ENCODE measurements around the gene NHLH1.
"Not testable (repeated sequence)": the region's sequence is repeated elsewhere in the genome, so short reads cannot be mapped to it uniquely, and the experiment has no call there.

The NHLH1 gene

DNA sequence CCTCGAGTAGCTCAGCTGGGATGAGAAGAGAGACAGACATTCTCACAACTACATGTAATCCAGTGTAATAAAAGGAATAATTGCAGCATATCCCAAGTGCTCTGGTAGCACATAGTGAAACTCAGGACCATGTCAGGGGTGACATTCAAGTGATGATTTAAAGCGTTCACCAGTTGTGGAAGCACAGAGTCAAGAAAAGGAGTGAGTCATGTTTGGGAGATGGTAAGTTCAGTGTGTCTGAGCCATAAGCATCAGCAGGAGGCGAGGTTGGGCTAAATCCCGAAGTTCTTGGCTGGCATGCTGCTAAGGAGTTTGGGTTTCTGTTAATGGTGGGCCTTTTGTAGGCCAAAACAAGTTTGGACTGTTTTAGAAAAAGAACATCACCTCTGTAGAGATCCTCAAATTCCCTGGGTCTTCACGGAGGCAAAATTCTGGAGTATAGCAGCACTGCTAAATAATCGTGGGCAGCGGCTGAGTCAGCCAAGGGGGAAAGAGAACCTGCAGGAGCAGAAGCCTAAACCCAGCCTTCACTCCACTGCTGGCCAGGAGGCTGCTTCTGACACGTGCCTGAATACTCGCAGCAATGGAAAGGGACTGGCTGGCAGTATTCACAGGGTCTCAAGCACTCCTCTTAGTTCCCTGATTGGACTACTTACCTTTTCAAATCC is 7.2 kb upstream of the NHLH1 start:
- no peak for DNase-seq

DNA sequence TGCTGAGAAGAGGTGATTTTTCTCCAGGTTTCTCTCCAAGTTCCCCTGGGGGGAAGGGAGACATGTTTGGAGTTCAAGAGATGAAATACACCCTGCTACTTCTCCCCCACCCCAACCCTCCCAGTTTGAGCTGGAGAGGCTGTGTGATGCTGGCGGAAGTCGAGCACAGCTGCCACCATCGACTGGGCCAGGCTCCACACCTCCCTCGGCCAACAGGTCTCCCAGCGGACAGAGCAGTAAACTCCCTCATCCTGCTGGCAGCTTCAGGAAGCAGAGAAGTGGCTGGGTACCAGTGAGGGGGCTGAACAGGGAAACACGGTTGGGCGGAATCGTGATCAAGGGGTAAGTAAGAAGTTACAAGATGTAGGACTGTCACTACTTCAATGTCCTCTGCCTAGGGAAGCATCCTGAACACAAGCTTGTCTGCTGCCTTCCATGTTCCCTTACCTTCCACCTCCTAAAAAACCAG is 6.6 kb upstream of the NHLH1 start:
- no peak for DNase-seq

DNA sequence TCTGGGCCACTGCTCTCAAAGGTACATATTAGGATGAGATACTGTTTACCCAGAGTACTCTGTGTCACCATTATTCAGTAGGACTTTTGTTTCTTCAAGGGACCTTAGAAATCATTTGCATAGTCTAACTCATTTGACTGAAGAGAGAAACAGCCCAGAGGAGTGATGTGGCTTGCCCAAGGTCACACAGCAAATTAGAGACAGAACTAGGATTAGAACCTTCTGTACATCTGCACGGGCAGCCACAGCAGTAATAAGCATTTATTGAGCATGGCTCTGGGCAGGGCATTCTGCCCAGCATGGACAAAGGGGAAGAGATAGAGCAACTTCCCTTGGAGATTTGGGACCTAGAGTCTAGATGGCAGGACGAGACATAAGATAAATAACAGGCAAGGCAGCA is 5.7 kb upstream of the NHLH1 start:
- no peak for DNase-seq

DNA sequence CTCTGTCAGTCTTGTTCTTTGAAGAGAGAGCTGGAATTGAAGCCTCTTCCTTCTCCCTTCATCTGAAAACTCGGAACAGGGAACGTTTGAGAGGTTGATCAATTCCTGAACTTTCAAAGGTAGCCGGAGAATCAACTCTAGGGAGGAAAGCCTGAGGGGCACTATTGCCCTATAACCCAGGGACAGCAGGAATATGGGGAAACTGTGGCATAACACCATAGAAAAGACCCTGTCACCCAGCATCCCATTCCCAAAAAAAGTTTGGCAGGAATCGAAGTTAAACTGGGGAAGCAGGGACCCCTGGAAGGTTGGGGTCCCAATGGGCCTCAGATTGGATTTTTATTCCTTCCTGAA is 5.1 kb upstream of the NHLH1 start:
- DNase-seq, result no peak

DNA sequence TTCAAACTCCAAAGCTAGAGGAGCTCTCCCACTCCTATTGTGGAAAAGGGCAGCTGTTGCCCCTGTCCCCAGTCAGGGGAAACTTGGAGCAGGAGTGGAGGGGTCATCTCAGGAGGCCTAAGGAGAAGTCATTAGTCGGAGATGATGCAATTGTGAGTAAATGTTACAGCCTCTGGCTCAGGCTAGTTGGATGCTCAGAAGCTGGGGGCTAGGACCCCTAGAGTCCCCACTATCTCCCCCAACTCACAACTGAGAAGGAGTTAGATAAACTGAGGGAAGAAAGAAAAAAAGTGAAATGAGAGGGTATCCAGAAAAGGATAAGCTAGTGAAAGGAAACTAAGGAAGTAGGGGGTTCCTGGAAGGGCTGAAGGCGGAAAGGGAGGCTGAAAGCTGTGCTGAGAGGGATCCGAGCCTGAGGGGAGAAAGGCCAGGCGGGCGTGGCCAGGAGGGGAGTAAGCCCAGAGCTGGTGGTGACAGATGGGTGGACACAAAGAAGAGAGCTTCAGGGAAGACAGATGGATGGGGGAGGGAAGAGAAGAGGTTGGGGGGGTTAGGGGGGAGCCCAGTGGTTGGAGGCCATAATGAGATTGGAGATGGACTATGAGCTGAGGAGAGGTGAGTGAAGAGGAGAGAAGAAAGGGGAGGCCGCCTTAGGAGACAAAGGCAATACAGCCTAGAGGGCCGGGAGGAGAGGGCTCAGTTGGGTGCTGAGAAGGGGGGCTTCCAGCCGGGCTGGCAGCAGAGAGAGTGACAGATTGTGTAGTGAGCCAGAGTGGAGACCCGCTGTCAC is 4.5 kb upstream of the NHLH1 start:
- DNase-seq, result peak; percentile 65

DNA sequence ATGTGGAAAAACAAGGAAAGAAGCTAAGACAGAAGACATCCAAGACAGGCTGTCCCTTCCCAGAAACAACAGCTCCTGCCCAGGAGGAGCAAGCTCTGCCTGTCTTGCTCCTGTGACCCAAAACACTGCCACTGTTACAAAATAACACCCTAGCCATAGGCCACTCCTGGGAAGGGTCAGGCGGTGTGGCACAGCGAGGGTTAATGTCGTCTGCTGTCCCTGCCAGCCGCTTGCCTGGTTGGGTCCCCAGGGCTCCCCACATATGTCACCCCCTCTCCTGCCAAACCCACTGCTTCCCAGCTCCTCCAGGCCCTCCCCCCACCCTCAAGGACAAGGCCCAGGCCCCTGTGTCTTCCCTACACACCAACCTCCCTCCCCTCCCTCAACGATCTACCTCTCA is 3.9 kb upstream of the NHLH1 start:
- DNase-seq, result no peak

DNA sequence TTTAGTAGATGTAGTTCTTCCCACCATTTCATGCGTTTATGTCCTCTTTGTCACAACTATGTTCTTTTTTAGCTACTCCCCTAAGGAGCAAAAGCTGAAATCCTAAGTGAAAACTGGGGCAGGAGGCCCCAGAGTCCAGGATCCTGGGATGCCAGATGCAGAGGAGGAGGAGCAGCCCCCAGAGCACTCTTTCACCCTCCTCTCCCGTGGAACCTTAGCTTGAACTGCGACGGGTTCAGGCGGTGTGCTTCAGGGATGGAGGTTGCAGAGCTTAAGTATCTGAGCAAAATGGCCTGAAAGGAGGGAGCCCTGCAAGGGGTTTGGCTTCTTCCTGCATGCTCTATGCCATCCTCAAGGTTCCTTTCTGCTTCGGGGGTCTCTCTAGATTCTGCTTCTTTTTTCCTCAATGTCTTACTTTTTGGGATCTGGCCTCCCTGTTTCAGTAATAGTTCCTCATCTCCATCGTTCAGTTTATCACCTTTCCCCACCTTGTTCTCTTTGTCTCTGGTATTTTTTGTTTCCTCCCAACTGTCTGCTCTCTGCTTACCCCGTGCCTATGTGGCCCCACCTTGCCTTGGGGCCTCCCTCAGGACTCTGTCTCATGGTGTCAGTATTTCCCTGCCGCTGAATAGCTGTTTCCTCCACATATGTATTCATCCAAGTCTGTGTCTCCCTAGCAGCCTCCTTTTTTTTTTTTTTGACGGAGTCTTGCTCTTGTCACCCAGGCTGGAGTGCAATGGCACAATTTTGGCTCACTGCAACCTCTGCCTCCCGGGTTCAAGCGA is 2.7 kb upstream of the NHLH1 start:
- DNase-seq, result no peak

DNA sequence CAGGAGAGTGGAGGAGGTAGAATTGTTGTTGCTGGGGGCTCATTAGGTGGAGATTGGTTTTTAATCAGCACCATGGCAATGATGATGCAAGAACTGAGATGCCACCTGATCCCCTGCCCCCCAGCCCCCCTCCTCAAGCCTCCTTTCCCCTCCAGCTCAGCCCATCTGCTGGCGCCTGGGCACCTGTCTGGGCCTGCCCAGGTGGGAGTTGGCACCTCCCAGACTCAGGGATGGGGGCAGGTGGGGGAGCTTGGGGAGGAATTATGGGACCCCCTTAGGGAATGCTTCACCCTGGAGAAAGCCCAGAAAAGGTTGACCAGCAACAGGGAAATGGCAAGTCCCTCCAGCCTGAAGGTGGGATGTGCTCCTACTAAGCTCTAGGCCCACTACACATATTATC is 1.5 kb upstream of the NHLH1 start:
- no peak for DNase-seq

DNA sequence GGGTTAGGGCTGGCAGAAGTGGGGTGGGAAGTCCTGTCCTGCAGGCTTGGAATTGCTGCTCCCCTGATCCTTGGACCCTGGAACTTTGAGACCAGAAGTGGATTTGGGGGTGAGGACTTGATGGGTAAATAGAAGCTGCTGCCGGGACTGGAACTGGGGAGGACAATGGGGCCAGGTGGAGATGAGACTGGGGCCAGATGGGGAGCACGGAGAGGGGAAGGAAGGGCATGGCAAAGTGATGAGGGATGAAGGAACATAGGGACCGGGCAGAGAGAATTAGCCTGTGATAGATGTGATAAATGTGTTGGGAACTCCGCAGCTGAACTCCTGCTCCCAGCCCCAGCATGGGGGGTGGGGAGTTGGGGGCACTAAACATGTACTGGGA is 637 bp downstream of the NHLH1 start:
- DNase-seq, result no peak

DNA sequence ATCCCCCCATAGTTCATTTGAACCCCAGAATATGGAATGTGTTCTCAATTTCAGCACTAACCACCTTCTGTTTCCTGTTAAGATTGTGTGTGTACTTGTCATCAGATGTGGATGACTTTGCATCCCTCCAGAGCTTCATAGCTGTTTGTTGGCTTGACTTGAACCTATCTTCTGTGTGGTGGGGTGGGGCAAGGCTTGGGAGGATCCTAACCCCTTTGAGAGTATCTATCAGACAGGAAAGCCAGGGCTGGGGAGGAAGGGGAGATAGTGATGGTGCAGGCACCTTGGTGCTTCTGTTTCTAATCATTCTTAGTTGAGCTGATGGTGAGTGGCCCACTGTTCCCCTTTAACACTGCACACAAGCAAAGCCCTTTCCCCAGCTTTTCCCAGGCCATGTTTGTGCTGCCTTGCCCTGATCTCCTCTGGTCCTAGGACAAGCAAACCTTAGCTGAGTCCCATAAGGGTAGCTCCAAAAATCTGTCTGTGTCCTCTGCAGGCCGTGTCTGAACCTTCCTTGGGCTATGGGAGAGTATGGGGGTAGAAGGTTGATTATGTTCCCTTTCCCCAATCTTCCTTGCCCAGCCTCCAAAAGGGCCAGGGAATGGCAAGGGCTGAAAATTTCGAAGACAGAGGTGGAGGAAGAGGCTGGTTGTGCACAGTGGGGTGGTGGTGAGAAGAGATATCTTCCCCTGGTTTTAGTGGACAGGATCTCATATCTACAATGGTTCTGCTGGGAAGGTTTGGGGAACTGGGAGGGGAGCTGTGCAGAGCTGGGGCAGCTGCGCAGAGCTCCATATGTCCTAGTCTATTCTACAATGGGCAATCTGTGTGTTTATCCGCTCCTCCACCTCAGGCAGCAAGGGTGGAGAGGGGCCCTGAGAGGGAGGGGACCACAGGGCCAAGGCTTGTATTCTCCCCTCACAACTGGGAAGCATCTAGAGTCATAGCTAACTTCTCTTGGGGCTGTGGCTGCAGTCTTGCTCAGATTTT is 1.4 kb downstream of the NHLH1 start:
- peak; percentile 39 for DNase-seq

DNA sequence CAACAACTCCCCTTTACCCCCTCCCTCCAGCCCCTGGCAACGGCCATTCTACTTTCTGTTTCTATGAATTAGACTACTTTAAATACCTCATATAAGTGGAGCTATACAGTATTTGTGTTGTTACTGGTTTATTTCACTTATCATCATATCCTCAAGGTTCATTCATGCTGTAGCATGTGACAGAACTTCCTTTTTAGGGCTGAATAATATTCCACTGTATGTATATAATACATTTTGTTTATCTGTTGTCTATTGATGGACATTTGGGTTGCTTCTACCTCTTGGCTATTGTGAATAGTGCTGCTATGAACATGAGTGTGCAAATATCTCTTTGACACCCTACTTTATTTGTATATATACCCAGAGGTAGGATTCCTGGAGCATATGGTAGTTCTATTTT is 2.2 kb downstream of the NHLH1 start:
- DNase-seq, result no peak

DNA sequence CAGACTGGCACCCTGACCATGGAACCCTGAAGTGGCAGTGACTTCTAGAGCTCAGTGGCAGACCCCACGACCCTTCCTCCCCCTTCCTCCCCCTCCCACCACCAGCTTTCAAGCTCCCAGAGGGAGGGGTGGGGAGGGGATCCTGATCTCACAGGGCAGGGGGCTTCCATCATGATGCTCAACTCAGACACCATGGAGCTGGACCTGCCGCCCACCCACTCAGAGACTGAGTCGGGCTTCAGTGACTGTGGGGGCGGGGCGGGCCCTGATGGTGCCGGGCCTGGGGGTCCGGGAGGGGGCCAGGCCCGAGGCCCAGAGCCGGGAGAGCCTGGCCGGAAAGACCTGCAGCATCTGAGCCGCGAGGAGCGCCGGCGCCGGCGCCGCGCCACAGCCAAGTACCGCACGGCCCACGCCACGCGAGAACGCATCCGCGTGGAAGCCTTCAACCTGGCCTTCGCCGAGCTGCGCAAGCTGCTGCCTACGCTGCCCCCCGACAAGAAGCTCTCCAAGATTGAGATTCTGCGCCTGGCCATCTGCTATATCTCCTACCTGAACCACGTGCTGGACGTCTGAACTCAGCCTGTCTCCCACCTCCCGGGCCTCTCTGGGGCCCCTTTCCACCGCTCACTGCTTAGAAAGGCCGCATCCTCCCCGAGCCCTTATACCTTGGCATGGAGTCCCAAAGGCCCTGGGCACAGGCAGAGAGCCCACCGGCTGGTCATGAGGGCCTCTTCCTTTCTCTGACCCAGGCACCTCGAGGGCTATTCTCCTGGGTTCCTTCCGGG is 3.9 kb downstream of the NHLH1 start:
- DNase-seq, result no peak

DNA sequence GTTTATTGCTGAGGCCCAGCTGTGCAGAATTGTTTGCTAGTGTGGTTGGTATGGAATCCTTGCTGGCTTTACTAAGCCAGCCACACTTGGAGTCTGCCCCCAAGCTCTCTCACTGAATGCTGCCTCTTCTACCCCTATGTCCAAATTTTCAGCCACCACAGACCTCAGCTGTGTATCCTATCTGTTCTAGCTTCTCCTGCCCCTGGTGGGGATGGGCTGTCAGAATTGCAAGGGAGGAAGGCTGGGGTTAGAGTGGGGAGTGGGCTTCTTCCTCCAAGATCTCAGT is 4.4 kb downstream of the NHLH1 start:
- no peak for DNase-seq

DNA sequence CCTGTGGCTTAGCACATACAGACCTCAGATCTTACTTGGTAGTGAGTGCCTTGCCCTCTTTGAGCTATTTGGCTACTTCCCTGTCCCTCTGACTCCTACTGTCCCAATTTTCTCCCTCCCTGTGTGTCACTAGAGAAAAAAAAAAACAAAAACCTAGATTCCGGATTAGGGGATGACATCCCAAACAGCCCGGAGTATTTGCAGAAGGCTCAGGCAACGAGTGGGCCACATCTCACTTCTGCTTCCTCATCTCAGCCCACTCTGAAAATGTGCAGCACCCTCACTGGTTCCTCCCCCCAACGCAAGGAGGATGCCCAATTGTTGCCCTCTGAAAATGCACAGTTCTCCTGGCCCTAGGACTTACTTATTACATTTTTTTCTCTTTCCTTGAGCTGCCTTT is 4.9 kb downstream of the NHLH1 start:
- DNase-seq, result no peak

DNA sequence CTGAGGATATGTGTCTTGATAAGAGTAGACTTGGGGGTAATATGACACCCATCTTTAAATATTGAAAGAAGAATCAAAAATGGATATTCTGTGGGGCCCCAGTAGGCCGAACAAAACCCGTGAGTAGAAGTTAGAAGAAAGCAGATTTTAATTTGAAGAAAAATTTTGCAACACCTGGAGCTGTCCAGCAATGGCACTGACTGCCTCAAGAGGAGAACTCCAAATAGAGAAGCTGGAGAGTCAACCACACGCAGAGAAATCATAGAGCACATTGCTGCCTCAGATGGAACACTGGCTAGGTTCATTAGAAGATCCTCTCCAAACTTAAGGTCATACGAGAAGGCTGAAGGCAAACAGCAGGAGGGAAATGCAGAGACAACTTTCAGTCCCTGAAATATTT is 6.8 kb downstream of the NHLH1 start:
- no peak for DNase-seq

DNA sequence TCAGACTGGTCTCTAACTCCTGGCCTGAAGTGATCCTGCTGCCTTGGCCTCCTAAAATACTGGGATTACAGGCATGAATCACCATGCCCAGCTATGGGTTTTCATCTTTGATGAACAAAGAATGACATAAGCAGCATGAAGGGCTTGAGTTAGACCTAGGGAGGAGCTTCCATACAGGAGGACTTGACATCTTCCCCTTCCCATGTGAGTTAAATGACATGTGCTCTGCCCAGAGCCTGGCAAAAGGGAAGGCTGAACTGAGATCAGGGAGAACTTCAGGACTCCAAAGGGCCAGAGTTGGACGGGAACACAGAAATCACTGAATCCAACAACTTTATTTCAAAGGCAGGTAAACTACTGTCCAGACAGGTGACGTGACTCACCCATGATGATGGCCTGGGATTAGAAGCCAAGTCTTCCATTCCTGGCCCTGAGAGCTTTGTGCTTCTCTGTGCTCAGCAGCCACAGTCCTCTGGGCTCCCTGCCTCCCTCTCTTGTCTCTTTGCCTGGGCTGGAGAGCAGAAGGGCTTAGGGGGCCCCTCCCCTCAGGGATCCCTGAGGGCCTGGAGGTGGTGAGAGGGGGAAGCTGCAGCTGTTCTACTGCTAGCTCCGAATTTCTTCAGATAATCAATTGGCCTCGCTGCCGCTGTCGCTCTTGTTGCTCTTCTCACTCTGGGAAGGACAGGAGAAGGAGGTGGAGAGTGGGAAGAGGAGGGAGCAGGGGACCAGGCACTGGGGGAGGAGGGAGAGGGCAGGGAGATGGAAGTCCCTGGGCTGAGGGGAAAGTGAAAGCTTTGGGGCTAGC is 7.6 kb downstream of the NHLH1 start:
- DNase-seq, result no peak

DNA sequence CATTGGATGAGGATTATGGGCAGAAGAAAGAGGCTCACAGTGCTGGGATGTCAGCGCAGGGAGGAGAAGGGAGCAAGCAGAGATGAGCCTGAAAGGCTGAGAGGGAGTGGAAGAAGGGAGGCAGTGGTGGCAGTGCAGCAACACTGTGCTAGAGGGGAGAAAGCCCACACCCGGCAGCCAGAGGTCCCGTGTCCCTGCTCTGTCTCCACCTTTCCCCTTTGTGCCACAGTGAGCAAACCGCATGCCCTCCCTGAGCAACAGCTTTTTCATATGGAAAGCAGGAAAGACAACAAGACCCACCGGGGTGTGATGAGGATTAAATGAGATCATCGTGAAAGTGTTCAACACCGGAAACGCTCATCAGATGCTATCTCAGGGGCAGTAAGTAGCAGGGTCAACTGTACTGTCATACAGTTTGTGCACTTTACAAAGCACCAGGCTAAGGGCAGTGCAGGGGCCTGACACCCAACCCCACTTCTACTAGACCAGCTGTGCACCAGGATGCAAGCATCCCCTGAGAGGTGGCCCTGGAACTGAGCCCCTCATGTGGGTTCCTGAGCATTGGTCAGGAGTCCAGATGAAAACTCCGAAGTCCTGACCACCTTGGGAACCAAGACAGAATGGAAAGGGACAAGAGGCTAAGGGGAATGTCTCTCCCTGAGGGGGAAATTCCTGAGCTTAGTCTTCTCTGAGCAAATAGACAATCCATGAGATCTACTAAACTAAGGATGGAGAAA is 9.1 kb downstream of the NHLH1 start:
- peak; percentile 78 for DNase-seq

DNA sequence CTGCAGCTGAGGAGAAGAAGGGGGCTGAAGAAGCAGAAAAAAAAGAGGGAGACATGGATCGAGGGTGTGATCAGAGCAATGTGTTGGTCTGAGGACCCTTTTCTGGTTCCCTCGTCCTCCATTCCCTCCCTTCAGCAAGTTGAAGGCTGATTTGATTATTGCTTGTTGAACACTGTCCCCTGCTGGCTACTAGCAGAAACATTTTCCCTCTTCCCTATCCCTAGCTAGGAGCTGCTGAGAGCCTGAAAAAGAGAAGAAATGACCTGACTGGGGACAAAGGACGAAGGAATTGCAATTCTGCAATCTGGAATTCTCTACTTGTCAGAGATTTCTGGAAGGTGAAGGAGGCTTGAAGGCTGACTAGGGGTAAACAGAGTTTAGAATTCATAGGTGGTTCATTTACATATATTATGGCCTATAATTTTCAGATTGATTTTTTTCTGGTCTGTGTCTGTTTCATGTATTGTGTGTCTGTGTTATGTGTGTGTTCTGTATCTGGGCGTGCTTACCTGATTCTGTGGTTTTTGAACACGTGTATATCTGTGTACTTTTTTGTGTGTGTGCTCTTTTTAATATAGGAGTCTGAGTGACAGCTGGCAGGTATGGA is 9.8 kb downstream of the NHLH1 start:
- peak; percentile 89 for DNase-seq

DNA sequence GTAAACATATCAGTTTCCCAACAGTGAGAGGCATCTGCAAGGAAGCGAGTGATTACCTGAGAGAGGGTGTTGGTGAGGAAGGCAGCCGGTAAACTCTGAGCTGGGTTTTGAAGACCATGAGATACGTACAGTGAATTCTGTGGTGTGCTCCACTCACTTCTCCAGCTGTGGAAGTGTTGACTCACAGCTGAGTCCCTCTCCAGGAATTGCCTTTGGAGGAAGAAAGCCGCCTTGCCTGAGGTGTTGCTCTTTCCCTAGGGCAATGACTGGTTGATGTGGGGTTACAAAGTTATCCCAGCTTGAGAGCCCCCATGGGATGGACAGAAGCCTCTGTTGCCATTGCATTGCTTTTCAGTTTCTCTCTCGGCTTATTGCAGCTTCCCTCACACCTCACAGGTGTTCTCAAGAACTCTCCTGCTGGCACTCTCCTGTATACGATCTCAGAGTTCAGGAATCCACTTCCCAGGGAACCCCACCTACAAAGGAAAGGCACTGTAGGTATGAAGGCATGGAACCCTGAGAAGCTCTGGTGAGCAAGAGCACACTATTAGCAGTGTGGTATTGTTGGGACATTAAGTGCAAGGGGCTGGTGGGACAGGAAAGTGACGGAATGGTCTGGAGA is 10.8 kb downstream of the NHLH1 start:
- DNase-seq, result no peak

DNA sequence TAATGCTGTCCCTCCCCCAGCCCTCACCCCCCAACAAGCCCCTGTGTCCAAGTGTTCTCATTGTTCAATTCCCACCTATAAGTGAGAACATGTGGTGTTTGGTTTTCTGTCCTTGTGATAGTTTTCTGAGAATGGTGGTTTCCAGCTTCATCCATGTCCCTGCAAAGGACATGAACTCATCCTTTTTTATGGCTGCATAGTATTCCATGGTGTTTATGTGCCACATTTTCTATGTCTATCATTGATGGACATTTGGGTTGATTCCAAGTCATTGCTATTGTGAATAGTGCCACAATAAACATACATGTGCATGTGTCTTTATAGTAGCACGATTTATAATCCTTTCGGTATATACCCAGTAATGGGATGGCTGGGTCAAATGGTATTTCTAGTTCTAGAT is 17.9 kb downstream of the NHLH1 start:
- DNase-seq, result not testable (repeated sequence)
